Activated CD8-positive, alpha-beta memory T cell treated with anti-CD3 and anti-CD28 coated beads, Interleukin-2, amount 50 U/mL, for 1 hour (primary cell): ENCODE measurements around the gene ZC3H18.

ENCODE experiments used
- DNase-seq: peaks from one replicate; pipeline ENCODE4 v3.0.0-alpha.2; 2020; ENCODE audit errors: extremely low read depth

The ZC3H18 gene

GRCh38 chr16:88549671-88550245, 20.4 kb upstream of the ZC3H18 start:
- DNase-seq, result no peak

- DNase-seq, result no peak
Measured at GRCh38 chr16:88550246-88550661, 19.9 kb upstream of the ZC3H18 start.

- no peak for DNase-seq
Measured at GRCh38 chr16:88552166-88552565, 18.0 kb upstream of the ZC3H18 start.

- DNase-seq, result no peak
Measured at GRCh38 chr16:88552815-88553214, 17.4 kb upstream of the ZC3H18 start.

- DNase-seq, result no peak
Measured at GRCh38 chr16:88553739-88554138, 16.5 kb upstream of the ZC3H18 start.

GRCh38 chr16:88554711-88555264, 15.4 kb upstream of the ZC3H18 start:
- DNase-seq, result no peak

GRCh38 chr16:88556294-88556988, 13.8 kb upstream of the ZC3H18 start:
- DNase-seq, result no peak

- DNase-seq, result no peak
Measured at GRCh38 chr16:88558457-88559442, 11.5 kb upstream of the ZC3H18 start.

- no peak for DNase-seq
Measured at GRCh38 chr16:88560714-88561484, 9.3 kb upstream of the ZC3H18 start.

GRCh38 chr16:88561485-88562359, 8.5 kb upstream of the ZC3H18 start:
- DNase-seq, result no peak

GRCh38 chr16:88566158-88566557, 4.0 kb upstream of the ZC3H18 start:
- DNase-seq, result no peak

- no peak for DNase-seq
Measured at GRCh38 chr16:88568710-88569613, 1.2 kb upstream of the ZC3H18 start.

GRCh38 chr16:88569614-88569984, 604 bp upstream of the ZC3H18 start:
- DNase-seq, result no peak

GRCh38 chr16:88570691-88571092, 489 bp downstream of the ZC3H18 start:
- no peak for DNase-seq

GRCh38 chr16:88575251-88575650, 5.0 kb downstream of the ZC3H18 start:
- DNase-seq, result no peak

- no peak for DNase-seq
Measured at GRCh38 chr16:88576307-88576706, 6.1 kb downstream of the ZC3H18 start.

GRCh38 chr16:88577166-88577565, 7.0 kb downstream of the ZC3H18 start:
- DNase-seq, result no peak

GRCh38 chr16:88578446-88579313, 8.5 kb downstream of the ZC3H18 start:
- no peak for DNase-seq
